ENCODE measurements around the gene STXBP2.
"Not testable (repeated sequence)": the region's sequence is repeated elsewhere in the genome, so short reads cannot be mapped to it uniquely, and the experiment has no call there.

Gene STXBP2

DNA sequence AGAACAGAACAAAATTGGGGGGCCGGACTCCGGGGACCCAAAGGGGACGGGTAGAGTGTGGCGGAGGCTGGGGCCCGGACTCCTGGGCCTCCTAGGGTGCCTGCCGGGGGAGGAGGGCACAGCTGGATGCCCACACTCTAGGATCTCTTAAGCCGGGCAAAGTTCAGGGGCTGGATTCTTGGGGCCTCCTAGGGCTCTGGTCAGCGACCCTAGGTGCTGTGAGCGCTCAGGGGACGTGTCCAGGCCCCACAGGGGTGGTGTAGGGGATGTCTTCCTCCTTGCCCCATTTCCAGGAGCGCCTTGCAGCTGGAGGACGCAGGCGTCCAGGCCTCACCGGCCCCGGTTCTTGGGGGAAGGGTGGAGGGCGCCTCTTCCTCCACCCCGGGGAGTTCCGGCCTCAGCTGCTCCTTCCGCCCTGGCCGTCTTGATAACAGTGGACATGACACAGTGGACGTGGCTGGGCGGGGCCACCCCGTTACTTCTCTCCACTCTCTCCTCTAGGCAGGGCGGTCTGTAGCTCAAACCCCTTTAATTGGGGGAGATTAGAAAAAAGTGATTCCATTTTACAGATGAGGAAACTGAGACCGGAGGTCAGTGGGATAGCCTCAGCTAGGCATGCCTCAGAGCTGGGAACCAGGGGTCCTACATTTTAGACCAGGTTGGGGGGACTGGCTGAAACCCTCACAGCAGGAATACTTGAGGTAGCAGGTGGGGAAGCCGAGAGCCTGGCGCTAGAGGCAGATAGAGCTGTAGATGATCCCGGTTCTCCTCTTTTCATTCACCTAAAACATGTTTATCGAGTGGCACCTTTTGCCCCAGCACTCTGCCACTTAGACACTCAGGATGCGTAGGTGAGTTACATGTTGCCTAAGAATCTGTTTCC lies 705 bp downstream of the STXBP2 start:
- peak overlapping the region; percentile 78 for H3K4me3 ChIP-seq (ENCODE audit: low read depth, low read length)
- no peaks in the 10 kb centered on the region for H3K9me3 ChIP-seq (ENCODE audit: control insufficient read depth, insufficient read depth, low read length)
- H3K27me3 ChIP-seq (ENCODE audit: control insufficient read depth, insufficient read depth, low read length), result peaks cover 30% of the 10 kb centered on the region
- H3K36me3 ChIP-seq (ENCODE audit: control insufficient read depth, insufficient read depth, low read length), result peaks cover 3% of the 10 kb centered on the region
- peak overlapping the region; percentile 65; the same call in 1 of the 2 replicates for H3K9ac ChIP-seq (ENCODE audit: low read depth, low read length)
- peak overlapping the region; percentile 65 for H3K27ac ChIP-seq (ENCODE audit: low read depth, low read length)
- no peaks in the 10 kb centered on the region for H3K4me1 ChIP-seq (ENCODE audit: control insufficient read depth, insufficient read depth, low read length)

DNA sequence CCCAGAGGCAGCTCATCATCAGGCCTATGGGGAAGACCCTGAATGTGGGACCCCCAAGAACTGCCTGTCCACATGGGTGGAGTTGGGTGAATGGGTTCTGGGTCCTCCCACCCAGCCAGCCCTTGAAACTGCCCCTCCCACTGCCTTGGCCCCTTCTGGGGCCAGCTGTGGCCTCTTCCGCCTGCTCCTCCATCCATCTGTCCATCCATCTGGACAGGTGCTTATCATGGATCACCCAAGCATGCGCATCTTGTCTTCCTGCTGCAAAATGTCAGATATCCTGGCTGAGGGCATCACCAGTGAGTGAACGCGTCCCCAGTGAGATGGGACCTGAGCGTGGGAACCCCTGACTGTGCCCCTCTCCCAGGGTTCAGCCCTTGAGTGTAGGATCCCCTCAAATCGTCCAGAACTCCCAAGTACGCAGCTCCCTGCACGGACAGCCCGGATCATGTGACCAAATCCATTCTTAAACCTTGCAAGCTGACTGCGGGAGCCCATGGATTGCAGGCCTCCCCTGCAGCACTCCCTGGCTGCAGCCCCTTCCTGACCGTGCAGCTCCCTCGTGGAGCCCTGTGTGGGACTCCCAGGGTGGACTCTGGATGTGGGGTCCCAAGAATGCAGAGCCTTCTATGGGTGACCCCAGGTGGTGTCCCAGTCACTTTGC lies 2.0 kb downstream of the STXBP2 start:
- Histone ChIP-seq H3K27me3 (ENCODE audit: control insufficient read depth, insufficient read depth, low read length) (peaks cover 28% of the 10 kb centered on the region), H3K4me3 (ENCODE audit: low read depth, low read length) (no peak overlapping the region), H3K4me1 (ENCODE audit: control insufficient read depth, insufficient read depth, low read length) (no peaks in the 10 kb centered on the region), H3K9ac (ENCODE audit: low read depth, low read length) (no peak overlapping the region), H3K9me3 (ENCODE audit: control insufficient read depth, insufficient read depth, low read length) (no peaks in the 10 kb centered on the region), H3K27ac (ENCODE audit: low read depth, low read length) (no peak overlapping the region), H3K36me3 (ENCODE audit: control insufficient read depth, insufficient read depth, low read length) (peaks cover 3% of the 10 kb centered on the region)

DNA sequence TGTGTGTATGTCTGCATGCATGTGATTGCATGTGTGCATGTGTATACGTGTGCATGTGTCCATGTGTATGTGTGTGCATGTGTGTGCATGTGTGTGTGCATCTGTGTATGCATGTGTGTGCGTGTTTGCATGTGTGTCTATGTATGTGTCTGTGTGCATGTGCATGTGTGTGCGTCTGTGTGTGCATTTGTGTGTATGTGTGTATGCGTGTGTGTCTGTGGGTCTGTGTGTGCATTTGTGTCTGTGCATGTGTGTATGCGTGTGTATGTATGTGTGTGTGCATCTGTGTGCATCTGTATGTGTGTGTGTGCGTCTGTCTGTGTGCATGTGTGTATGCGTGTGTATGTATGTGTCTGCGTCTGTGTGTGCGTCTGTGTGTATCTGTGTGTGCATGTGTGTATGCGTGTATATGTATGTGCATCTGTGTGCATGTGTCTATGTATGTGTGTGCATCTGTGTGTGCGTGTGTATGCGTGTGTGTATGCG lies 3.0 kb downstream of the STXBP2 start:
- Histone ChIP-seq H3K27me3 (ENCODE audit: control insufficient read depth, insufficient read depth, low read length) (peaks cover 18% of the 10 kb centered on the region), H3K9me3 (ENCODE audit: control insufficient read depth, insufficient read depth, low read length) (no peaks in the 10 kb centered on the region), H3K4me1 (ENCODE audit: control insufficient read depth, insufficient read depth, low read length) (no peaks in the 10 kb centered on the region), H3K27ac (ENCODE audit: low read depth, low read length) (no peak overlapping the region), H3K9ac (ENCODE audit: low read depth, low read length) (no peak overlapping the region), H3K4me3 (ENCODE audit: low read depth, low read length) (no peak overlapping the region), H3K36me3 (ENCODE audit: control insufficient read depth, insufficient read depth, low read length) (peaks cover 3% of the 10 kb centered on the region)

DNA sequence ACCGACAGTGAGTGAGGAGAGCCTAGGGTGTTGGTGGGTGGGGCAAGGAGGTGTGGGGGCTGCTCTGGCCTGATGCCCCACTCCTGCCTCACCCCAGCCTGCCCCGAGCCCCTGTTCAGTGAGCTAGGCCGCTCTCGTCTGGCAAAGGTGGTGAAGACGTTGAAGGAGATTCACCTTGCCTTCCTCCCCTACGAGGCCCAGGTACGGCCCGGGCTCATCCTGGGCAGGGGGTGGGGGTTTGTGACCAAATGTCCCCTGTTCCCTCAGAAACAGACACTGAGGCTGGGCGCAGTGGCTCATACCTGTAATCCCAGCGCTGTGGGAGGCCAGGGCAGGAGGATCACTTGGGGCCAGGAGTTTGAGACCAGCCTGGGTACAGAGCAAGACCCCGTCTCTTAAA lies 3.9 kb downstream of the STXBP2 start:
- Histone ChIP-seq H3K9me3 (ENCODE audit: control insufficient read depth, insufficient read depth, low read length) (no peaks in the 10 kb centered on the region), H3K27ac (ENCODE audit: low read depth, low read length) (no peak overlapping the region), H3K4me3 (ENCODE audit: low read depth, low read length) (no peak overlapping the region), H3K27me3 (ENCODE audit: control insufficient read depth, insufficient read depth, low read length) (peaks cover 9% of the 10 kb centered on the region), H3K9ac (ENCODE audit: low read depth, low read length) (no peak overlapping the region), H3K36me3 (ENCODE audit: control insufficient read depth, insufficient read depth, low read length) (peaks cover 3% of the 10 kb centered on the region), H3K4me1 (ENCODE audit: control insufficient read depth, insufficient read depth, low read length) (no peaks in the 10 kb centered on the region)

- Histone ChIP-seq H3K27ac (ENCODE audit: low read depth, low read length) (no peak overlapping the region), H3K4me1 (ENCODE audit: control insufficient read depth, insufficient read depth, low read length) (no peaks in the 10 kb centered on the region), H3K36me3 (ENCODE audit: control insufficient read depth, insufficient read depth, low read length) (peaks cover 3% of the 10 kb centered on the region), H3K4me3 (ENCODE audit: low read depth, low read length) (no peak overlapping the region), H3K9me3 (ENCODE audit: control insufficient read depth, insufficient read depth, low read length) (no peaks in the 10 kb centered on the region), H3K27me3 (ENCODE audit: control insufficient read depth, insufficient read depth, low read length) (peaks cover 1% of the 10 kb centered on the region), H3K9ac (ENCODE audit: low read depth, low read length) (no peak overlapping the region)
Measured at GRCh38 chr19:7641290-7642276, 4.7 kb downstream of the STXBP2 start.

DNA sequence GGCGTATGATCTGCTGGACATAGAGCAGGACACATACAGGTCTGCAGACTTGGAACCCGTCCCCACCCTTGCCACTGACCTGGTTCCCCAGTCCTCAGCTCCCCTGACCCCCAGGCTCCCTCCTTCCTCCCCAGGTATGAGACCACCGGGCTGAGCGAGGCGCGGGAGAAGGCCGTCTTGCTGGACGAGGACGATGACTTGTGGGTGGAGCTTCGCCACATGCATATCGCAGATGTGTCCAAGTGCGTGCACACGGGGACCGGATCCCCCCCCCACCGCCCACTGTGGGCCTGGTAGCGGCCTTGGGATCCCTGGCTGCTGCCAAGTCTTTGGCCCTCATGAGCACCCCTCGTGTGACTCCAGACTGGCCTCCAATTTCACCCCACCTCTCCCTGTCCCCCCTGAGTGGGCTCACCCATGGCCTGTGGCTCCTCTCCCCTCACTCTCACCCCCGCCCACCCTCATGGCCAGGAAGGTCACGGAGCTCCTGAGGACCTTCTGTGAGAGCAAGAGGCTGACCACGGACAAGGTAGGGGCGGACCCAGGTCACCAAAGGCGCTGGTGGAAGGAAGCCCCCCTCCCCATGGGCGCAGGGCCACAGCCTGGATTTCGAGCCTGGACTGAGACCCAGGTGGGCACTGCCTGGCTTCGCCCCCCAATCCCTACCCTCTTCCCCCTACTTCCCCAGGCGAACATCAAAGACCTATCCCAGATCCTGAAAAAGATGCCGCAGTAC lies 5.6 kb downstream of the STXBP2 start:
- H3K27ac ChIP-seq (ENCODE audit: low read depth, low read length), result no peak overlapping the region
- H3K36me3 ChIP-seq (ENCODE audit: control insufficient read depth, insufficient read depth, low read length), result peaks cover 3% of the 10 kb centered on the region
- H3K9me3 ChIP-seq (ENCODE audit: control insufficient read depth, insufficient read depth, low read length), result no peaks in the 10 kb centered on the region
- H3K9ac ChIP-seq (ENCODE audit: low read depth, low read length), result no peak overlapping the region
- H3K27me3 ChIP-seq (ENCODE audit: control insufficient read depth, insufficient read depth, low read length), result no peaks in the 10 kb centered on the region
- H3K4me1 ChIP-seq (ENCODE audit: control insufficient read depth, insufficient read depth, low read length), result no peaks in the 10 kb centered on the region
- no peak overlapping the region for H3K4me3 ChIP-seq (ENCODE audit: low read depth, low read length)

- Histone ChIP-seq H3K36me3 (ENCODE audit: control insufficient read depth, insufficient read depth, low read length) (peaks cover 3% of the 10 kb centered on the region), H3K27me3 (ENCODE audit: control insufficient read depth, insufficient read depth, low read length) (no peaks in the 10 kb centered on the region), H3K27ac (ENCODE audit: low read depth, low read length) (no peak overlapping the region), H3K4me1 (ENCODE audit: control insufficient read depth, insufficient read depth, low read length) (no peaks in the 10 kb centered on the region), H3K4me3 (ENCODE audit: low read depth, low read length) (no peak overlapping the region), H3K9me3 (ENCODE audit: control insufficient read depth, insufficient read depth, low read length) (no peaks in the 10 kb centered on the region), H3K9ac (ENCODE audit: low read depth, low read length) (no peak overlapping the region)
Measured at GRCh38 chr19:7643031-7643415, 6.1 kb downstream of the STXBP2 start.

DNA sequence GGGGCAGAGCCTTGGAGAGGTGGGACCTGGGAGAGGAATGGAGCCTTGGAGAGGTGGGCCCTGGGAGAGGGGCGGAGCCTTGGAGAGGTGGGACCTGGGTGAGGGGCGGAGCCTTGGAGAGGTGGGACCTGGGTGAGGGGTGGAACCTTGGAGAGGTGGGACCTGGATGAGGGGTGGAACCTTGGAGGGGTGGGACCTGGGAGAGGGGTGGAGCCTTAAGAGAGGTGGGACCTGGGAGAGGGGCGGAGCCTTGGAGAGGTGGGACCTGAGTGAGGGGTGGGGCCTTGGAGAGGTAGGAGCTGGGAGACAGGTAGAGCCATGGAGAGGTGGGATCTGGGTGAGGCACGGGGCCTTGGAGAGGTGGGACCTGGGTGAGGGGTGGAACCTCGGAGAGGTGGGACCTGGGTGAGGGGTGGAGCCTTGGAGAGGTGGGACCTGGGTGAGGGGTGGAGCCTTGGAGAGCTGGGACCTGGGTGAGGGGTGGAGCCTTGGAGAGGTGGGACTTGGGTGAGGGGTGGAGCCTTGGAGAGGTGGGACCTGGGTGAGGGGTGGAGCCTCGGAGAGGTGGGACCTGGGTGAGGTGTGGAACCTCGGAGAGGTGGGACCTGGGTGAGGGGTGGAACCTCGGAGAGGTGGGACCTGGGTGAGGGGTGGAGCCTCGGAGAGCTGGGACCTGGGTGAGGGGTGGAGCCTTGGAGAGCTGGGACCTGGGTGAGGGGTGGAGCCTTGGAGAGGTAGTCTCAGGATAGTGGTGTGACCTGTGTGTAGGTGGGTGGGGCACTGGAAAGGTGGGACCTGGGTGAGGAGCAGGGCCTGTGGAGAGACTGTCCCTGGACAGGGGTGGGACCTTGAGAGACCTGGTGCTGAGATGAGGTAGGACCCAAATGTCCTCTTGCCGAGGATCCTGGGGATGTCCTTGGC lies 7.0 kb downstream of the STXBP2 start:
- not testable (repeated sequence) for H3K4me3 ChIP-seq (ENCODE audit: low read depth, low read length); H3K4me1 ChIP-seq (ENCODE audit: control insufficient read depth, insufficient read depth, low read length); H3K27ac ChIP-seq (ENCODE audit: low read depth, low read length); H3K27me3 ChIP-seq (ENCODE audit: control insufficient read depth, insufficient read depth, low read length); H3K36me3 ChIP-seq (ENCODE audit: control insufficient read depth, insufficient read depth, low read length); H3K9ac ChIP-seq (ENCODE audit: low read depth, low read length); H3K9me3 ChIP-seq (ENCODE audit: control insufficient read depth, insufficient read depth, low read length)

DNA sequence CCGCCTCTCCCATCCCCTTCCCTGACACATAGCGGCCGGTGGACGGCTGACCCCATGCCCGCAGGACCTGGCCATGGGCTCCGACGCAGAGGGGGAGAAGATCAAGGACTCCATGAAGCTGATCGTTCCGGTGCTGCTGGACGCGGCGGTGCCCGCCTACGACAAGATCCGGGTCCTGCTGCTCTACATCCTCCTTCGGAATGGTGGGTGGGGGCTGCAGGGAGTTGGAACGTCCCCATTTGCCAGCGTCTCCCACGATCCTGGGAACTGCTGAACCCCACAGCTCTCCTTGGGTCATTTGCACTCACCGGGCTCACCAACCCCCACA lies 7.6 kb downstream of the STXBP2 start:
- H3K36me3 ChIP-seq (ENCODE audit: control insufficient read depth, insufficient read depth, low read length), result peaks cover 3% of the 10 kb centered on the region

More for the DNA sequence above, 7.6 kb downstream of the STXBP2 start:
- Histone ChIP-seq H3K4me3 (ENCODE audit: low read depth, low read length) (no peak overlapping the region), H3K4me1 (ENCODE audit: control insufficient read depth, insufficient read depth, low read length) (no peaks in the 10 kb centered on the region), H3K27me3 (ENCODE audit: control insufficient read depth, insufficient read depth, low read length) (no peaks in the 10 kb centered on the region), H3K27ac (ENCODE audit: low read depth, low read length) (no peak overlapping the region), H3K9ac (ENCODE audit: low read depth, low read length) (no peak overlapping the region), H3K9me3 (ENCODE audit: control insufficient read depth, insufficient read depth, low read length) (no peaks in the 10 kb centered on the region)

All from HUES48 (cell line).